Caco-2 (cell line): ENCODE measurements around the gene NPR1. TPM values are rescaled to one million over a fixed set of nuclear protein-coding genes. Genes with fewer than 3 reads are reported as not detected.

Source experiments
- BruUV-seq: library from RNA; stranded (reverse); fragments of 400-500 nt; replicated peaks from 2 replicates; lab custom pipeline; 2021; lab: Mats Ljungman, UMichigan
- CTCF ChIA-PET: fragments of 300-600 bp; sonication (Branson Sonifier 250); formaldehyde crosslinking; loops from one replicate; lab custom pipeline; 2022; ENCODE audit warnings: antibody characterized with exemption; lab: Charles Lee
- POLR2A ChIA-PET: fragments of 300-600 bp; sonication (Branson Sonifier 250); formaldehyde crosslinking; loops from one replicate; lab custom pipeline; 2022; ENCODE audit warnings: antibody characterized with exemption; lab: Charles Lee
- DNase-seq, 2 experiments: peaks; one replicate each; pipeline versions ENCODE4 v3.0.0 to v3.0.0-alpha.2; 2020 to 2022
- H3K27me3 ChIP-seq: replicated peaks from 2 replicates; pipeline ENCODE4 v1.6.0; 2011; ENCODE audit warnings: low read length; ENCODE audit not compliant: control insufficient read depth, insufficient read depth
- H3K36me3 ChIP-seq: 2 replicates; pipeline ENCODE4 v1.5.1; 2011; ENCODE audit warnings: low read length; ENCODE audit not compliant: control insufficient read depth, insufficient read depth
- H3K4me1 ChIP-seq: fragments of 250-450 bp; sonication (Bioruptor Pico); 2 replicates; pipeline ENCODE4 v1.5.1; 2020; ENCODE audit warnings: mild to moderate bottlenecking
- H3K4me3 ChIP-seq: 2 replicates; pipeline ENCODE4 v1.5.1; 2011; ENCODE audit warnings: low read depth, mild to moderate bottlenecking, control low read depth, low read length
- H3K9me3 ChIP-seq: fragments of 250-450 bp; sonication (Bioruptor Pico); 2 replicates; pipeline ENCODE4 v1.5.1; 2020; ENCODE audit warnings: mild to moderate bottlenecking, moderate library complexity
- H3K27ac Mint-ChIP-seq: one replicate; pipeline ENCODE4 v1.8.0; 2022; ENCODE audit warnings: mixed read lengths; ENCODE audit not compliant: unreplicated experiment
- H3K27me3 Mint-ChIP-seq: one replicate; pipeline ENCODE4 v1.8.0; 2022; ENCODE audit warnings: mixed read lengths; ENCODE audit not compliant: insufficient read depth, unreplicated experiment
- H3K36me3 Mint-ChIP-seq: one replicate; pipeline ENCODE4 v1.8.0; 2022; ENCODE audit warnings: mild to moderate bottlenecking, mixed read lengths; ENCODE audit not compliant: insufficient read depth, unreplicated experiment
- H3K4me1 Mint-ChIP-seq: one replicate; pipeline ENCODE4 v1.8.0; 2022; ENCODE audit warnings: low read depth, mixed read lengths; ENCODE audit not compliant: unreplicated experiment
- H3K4me3 Mint-ChIP-seq: one replicate; pipeline ENCODE4 v1.8.0; 2022; ENCODE audit warnings: mild to moderate bottlenecking, moderate library complexity, mixed read lengths; ENCODE audit not compliant: unreplicated experiment
- H3K9me3 Mint-ChIP-seq: one replicate; pipeline ENCODE4 v1.8.0; 2022; ENCODE audit warnings: mixed read lengths; ENCODE audit not compliant: unreplicated experiment
- intact Hi-C: fragments of 100-400 bp; cut with micrococcal nuclease; formaldehyde crosslinking; loops from one replicate; pipeline ENCODE4 v1.10.0; 2022; ENCODE audit not compliant: unreplicated experiment
- total RNA-seq: library from RNA; stranded (reverse); gene quantifications from 2 replicates; pipeline ENCODE4 v1.2.3, GENCODE V29; 2022
- TF ChIP-seq, protein P1 (sequence below), 2 experiments: fragments of 200-600 bp in 1 of 2; IDR thresholded peaks; 1 replicate in 1 of 2; 2 replicates in 1 of 2; pipeline versions ENCODE4 v1.5.1 to v1.8.0; 2011 to 2022; ENCODE audit warnings: antibody characterized with exemption in 1 of 2, control low read depth in 1 of 2, inconsistent platforms in 1 of 2, low read depth in 1 of 2, low read length in 1 of 2, mild to moderate bottlenecking in 1 of 2, moderate library complexity in 1 of 2; ENCODE audit not compliant: insufficient read depth in 1 of 2, severe bottlenecking in 1 of 2, unreplicated experiment in 1 of 2

NPR1 gene
- total RNA-seq, 1 experiment from 2014 or later: 1.4 TPM

DNA sequence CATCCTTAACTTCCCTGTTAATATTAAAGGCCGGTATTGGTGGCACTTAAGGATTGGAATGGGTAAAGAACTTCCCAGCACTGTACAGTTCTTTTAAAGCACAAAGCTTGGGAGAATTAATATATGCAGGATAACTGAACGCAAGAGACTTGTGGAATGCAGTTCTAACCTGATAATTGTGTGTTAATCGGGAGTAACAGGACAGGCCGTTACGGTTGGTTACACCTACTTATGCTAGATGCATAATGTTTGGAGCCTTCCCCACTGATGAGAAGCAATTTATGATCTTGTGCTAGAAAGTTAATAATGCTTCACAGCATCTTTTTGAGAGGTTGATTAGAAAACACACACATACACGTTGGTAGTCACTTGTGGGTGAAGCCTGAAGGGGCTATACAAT lies 37.6 kb upstream of the NPR1 start:
- TF ChIP-seq, protein P1, sequence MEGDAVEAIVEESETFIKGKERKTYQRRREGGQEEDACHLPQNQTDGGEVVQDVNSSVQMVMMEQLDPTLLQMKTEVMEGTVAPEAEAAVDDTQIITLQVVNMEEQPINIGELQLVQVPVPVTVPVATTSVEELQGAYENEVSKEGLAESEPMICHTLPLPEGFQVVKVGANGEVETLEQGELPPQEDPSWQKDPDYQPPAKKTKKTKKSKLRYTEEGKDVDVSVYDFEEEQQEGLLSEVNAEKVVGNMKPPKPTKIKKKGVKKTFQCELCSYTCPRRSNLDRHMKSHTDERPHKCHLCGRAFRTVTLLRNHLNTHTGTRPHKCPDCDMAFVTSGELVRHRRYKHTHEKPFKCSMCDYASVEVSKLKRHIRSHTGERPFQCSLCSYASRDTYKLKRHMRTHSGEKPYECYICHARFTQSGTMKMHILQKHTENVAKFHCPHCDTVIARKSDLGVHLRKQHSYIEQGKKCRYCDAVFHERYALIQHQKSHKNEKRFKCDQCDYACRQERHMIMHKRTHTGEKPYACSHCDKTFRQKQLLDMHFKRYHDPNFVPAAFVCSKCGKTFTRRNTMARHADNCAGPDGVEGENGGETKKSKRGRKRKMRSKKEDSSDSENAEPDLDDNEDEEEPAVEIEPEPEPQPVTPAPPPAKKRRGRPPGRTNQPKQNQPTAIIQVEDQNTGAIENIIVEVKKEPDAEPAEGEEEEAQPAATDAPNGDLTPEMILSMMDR (IDR thresholded peaks at IDR 0.05; ENCODE audit: insufficient read depth in 1 of 2, low read depth in 1 of 2, low read length in 1 of 2, severe bottlenecking in 1 of 2, unreplicated experiment in 1 of 2): no peak
- no peak overlapping the region for H3K27ac Mint-ChIP-seq
- DNase-seq: no peak
- no peaks in the 10 kb centered on the region for H3K9me3 Mint-ChIP-seq
- CTCF ChIA-PET: no interaction called here
- Histone ChIP-seq H3K27me3 (no peaks in the 10 kb centered on the region), H3K4me1 (peaks cover 5% of the 10 kb centered on the region), H3K9me3 (no peaks in the 10 kb centered on the region), H3K36me3 (peaks cover 11% of the 10 kb centered on the region), H3K4me3 (no peak overlapping the region)
- no TSS peak for BruUV-seq
- H3K4me1 Mint-ChIP-seq: peaks cover 32% of the 10 kb centered on the region
- H3K4me3 Mint-ChIP-seq: no peak overlapping the region
- H3K27me3 Mint-ChIP-seq: no peaks in the 10 kb centered on the region
- intact Hi-C loops: no loop called here
- H3K36me3 Mint-ChIP-seq: peaks cover 94% of the 10 kb centered on the region
- POLR2A ChIA-PET: interaction anchor here (1.1 kb wide), 1 partner anchor 14 kb away, joined by 4 read pairs; the partner anchor contains the start of gene S100A13

DNA sequence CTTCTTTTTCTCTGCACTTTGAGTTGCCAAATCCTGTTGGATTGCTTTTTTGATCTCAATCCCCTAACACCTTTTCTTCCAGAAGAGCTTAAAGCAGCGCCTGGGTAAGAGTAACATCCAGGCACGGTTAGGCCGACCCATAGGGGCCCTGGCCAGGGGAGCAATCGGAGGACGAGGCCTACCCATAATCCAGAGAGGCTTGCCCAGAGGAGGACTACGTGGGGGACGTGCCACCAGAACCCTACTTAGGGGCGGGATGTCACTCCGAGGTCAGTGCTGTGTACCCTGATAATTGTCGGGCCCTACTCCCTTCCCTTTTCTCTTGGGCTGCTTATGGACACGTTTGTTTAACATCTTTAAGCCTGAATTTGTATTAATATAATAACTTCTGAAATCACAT lies 36.3 kb upstream of the NPR1 start:
- H3K4me1 ChIP-seq: peaks cover 5% of the 10 kb centered on the region; the same call in 1 of the 2 replicates
- no TSS peak for BruUV-seq
- H3K36me3 Mint-ChIP-seq: peaks cover 94% of the 10 kb centered on the region
- TF ChIP-seq, protein P1 (IDR thresholded peaks at IDR 0.05; ENCODE audit: insufficient read depth in 1 of 2, low read depth in 1 of 2, low read length in 1 of 2, severe bottlenecking in 1 of 2, unreplicated experiment in 1 of 2): no peak
- ChIA-PET CTCF (interaction anchor here (1.0 kb wide), 1 partner anchor 15 kb away, joined by 3 read pairs; the partner anchor contains the start of gene S100A13), POLR2A (no interaction called here)
- peaks cover 27% of the 10 kb centered on the region for H3K4me1 Mint-ChIP-seq
- no peaks in the 10 kb centered on the region for H3K27me3 Mint-ChIP-seq
- H3K4me3 ChIP-seq: no peak overlapping the region
- intact Hi-C loops: no loop called here
- no peak for DNase-seq
- no peaks in the 10 kb centered on the region for H3K9me3 ChIP-seq
- peaks cover 11% of the 10 kb centered on the region for H3K36me3 ChIP-seq
- no peaks in the 10 kb centered on the region for H3K27me3 ChIP-seq
- H3K4me3 Mint-ChIP-seq: no peak overlapping the region
- no peak overlapping the region for H3K27ac Mint-ChIP-seq
- no peaks in the 10 kb centered on the region for H3K9me3 Mint-ChIP-seq

DNA sequence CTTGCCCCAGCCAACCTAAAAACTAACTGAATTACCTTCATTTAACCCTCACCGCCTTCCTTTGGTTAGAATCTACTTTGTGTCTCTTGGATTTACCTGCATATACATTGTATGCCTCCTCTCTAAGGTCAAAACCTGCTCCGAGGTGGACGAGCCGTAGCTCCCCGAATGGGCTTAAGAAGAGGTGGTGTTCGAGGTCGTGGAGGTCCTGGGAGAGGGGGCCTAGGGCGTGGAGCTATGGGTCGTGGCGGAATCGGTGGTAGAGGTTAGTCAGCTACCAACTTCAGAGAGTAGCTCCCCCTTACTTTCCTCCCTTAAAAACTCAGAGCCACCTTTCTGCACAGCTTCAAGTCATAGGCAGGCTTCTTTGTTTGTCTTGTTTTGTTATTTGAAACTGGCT lies 35.4 kb upstream of the NPR1 start:
- Histone ChIP-seq H3K27me3 (no peaks in the 10 kb centered on the region), H3K4me1 (peaks cover 5% of the 10 kb centered on the region; the same call in 1 of the 2 replicates), H3K9me3 (no peaks in the 10 kb centered on the region), H3K4me3 (no peak overlapping the region), H3K36me3 (peaks cover 11% of the 10 kb centered on the region)
- ChIA-PET POLR2A (interaction anchor here (2.2 to 3.1 kb wide), 2 partner anchors 9 to 16 kb away, joined by 10 to 34 read pairs; partner anchors contain the start of genes CHTOP and S100A13), CTCF (interaction anchor here (2.1 kb wide), 1 partner anchor 15 kb away, joined by 13 read pairs; the partner anchor contains the start of genes S100A1 and S100A13)
- intact Hi-C loops: no loop called here
- Mint-ChIP-seq H3K27ac (no peak overlapping the region), H3K4me3 (no peak overlapping the region), H3K36me3 (peaks cover 94% of the 10 kb centered on the region), H3K27me3 (no peaks in the 10 kb centered on the region), H3K4me1 (peaks cover 28% of the 10 kb centered on the region), H3K9me3 (no peaks in the 10 kb centered on the region)
- no peak for DNase-seq
- BruUV-seq: no TSS peak
- TF ChIP-seq, protein P1 (IDR thresholded peaks at IDR 0.05; ENCODE audit: insufficient read depth in 1 of 2, low read depth in 1 of 2, low read length in 1 of 2, severe bottlenecking in 1 of 2, unreplicated experiment in 1 of 2): no peak
